ENCODE measurements around the gene OTUD1.
"Not testable (repeated sequence)": the region's sequence is repeated elsewhere in the genome, so short reads cannot be mapped to it uniquely, and the experiment has no call there.

Gene OTUD1

GRCh38 chr10:23438547-23439451 lies at the start of gene OTUD1:
TSS of gene OTUD1 (plus strand) at chr10:23439075. CDS start at chr10:23439458, 383 bp downstream.
- peak within 1 kb of the TSS; percentile 67 for H3K4me3 ChIP-seq (ENCODE audit: low read depth, low read length)
- DNase-seq (ENCODE audit: low read depth), result peak; percentile 76

GRCh38 chr10:23390408-23390807 lies 48.5 kb upstream of the OTUD1 start:
- H3K4me3 ChIP-seq (ENCODE audit: low read depth, low read length), result not testable (repeated sequence)

GRCh38 chr10:23390809-23391208 lies 48.1 kb upstream of the OTUD1 start:
- no peak overlapping the region for H3K4me3 ChIP-seq (ENCODE audit: low read depth, low read length)
- DNase-seq (ENCODE audit: low read depth), result no peak

More at GRCh38 chr10:23390408-23390807, 48.5 kb upstream of the OTUD1 start:
- DNase-seq (ENCODE audit: low read depth), result not testable (repeated sequence)

- DNase-seq (ENCODE audit: low read depth), result no peak
Measured at GRCh38 chr10:23391821-23392220, 47.1 kb upstream of the OTUD1 start.

GRCh38 chr10:23395017-23395416 lies 43.9 kb upstream of the OTUD1 start:
- no peak overlapping the region for H3K4me3 ChIP-seq (ENCODE audit: low read depth, low read length)
- DNase-seq (ENCODE audit: low read depth), result no peak

More at GRCh38 chr10:23391821-23392220, 47.1 kb upstream of the OTUD1 start:
- H3K4me3 ChIP-seq (ENCODE audit: low read depth, low read length), result no peak overlapping the region

GRCh38 chr10:23396695-23397094 lies 42.2 kb upstream of the OTUD1 start:
- no peak for DNase-seq (ENCODE audit: low read depth)
- H3K4me3 ChIP-seq (ENCODE audit: low read depth, low read length), result no peak overlapping the region

- peak; percentile 35 for DNase-seq (ENCODE audit: low read depth)
- H3K4me3 ChIP-seq (ENCODE audit: low read depth, low read length), result no peak overlapping the region
Measured at GRCh38 chr10:23399701-23400144, 39.2 kb upstream of the OTUD1 start.

- no peak overlapping the region for H3K4me3 ChIP-seq (ENCODE audit: low read depth, low read length)
- DNase-seq (ENCODE audit: low read depth), result peak; percentile 11
Measured at GRCh38 chr10:23402856-23403255, 36.0 kb upstream of the OTUD1 start.

- H3K4me3 ChIP-seq (ENCODE audit: low read depth, low read length), result no peak overlapping the region
- DNase-seq (ENCODE audit: low read depth), result no peak
Measured at GRCh38 chr10:23403278-23403677, 35.6 kb upstream of the OTUD1 start.

GRCh38 chr10:23403719-23404118 lies 35.2 kb upstream of the OTUD1 start:
- no peak overlapping the region for H3K4me3 ChIP-seq (ENCODE audit: low read depth, low read length)
- DNase-seq (ENCODE audit: low read depth), result no peak

- no peak for DNase-seq (ENCODE audit: low read depth)
- no peak overlapping the region for H3K4me3 ChIP-seq (ENCODE audit: low read depth, low read length)
Measured at GRCh38 chr10:23404461-23404980, 34.4 kb upstream of the OTUD1 start.

GRCh38 chr10:23405540-23405939 lies 33.3 kb upstream of the OTUD1 start:
- H3K4me3 ChIP-seq (ENCODE audit: low read depth, low read length), result no peak overlapping the region
- no peak for DNase-seq (ENCODE audit: low read depth)

GRCh38 chr10:23406409-23406808 lies 32.5 kb upstream of the OTUD1 start:
- H3K4me3 ChIP-seq (ENCODE audit: low read depth, low read length), result no peak overlapping the region
- DNase-seq (ENCODE audit: low read depth), result no peak

GRCh38 chr10:23408330-23408976 lies 30.4 kb upstream of the OTUD1 start:
- no peak overlapping the region for H3K4me3 ChIP-seq (ENCODE audit: low read depth, low read length)
- DNase-seq (ENCODE audit: low read depth), result peak; percentile 7

- peak; percentile 15 for DNase-seq (ENCODE audit: low read depth)
- H3K4me3 ChIP-seq (ENCODE audit: low read depth, low read length), result no peak overlapping the region
Measured at GRCh38 chr10:23412223-23412622, 26.7 kb upstream of the OTUD1 start.

GRCh38 chr10:23413629-23414089 lies 25.2 kb upstream of the OTUD1 start:
- H3K4me3 ChIP-seq (ENCODE audit: low read depth, low read length), result no peak overlapping the region
- no peak for DNase-seq (ENCODE audit: low read depth)

- DNase-seq (ENCODE audit: low read depth), result no peak
- no peak overlapping the region for H3K4me3 ChIP-seq (ENCODE audit: low read depth, low read length)
Measured at GRCh38 chr10:23414658-23415057, 24.2 kb upstream of the OTUD1 start.

GRCh38 chr10:23417254-23417653 lies 21.6 kb upstream of the OTUD1 start:
- no peak for DNase-seq (ENCODE audit: low read depth)
- H3K4me3 ChIP-seq (ENCODE audit: low read depth, low read length), result no peak overlapping the region

GRCh38 chr10:23418051-23418681 lies 20.7 kb upstream of the OTUD1 start:
- DNase-seq (ENCODE audit: low read depth), result no peak
- no peak overlapping the region for H3K4me3 ChIP-seq (ENCODE audit: low read depth, low read length)

GRCh38 chr10:23419201-23419600 lies 19.7 kb upstream of the OTUD1 start:
- no peak for DNase-seq (ENCODE audit: low read depth)
- no peak overlapping the region for H3K4me3 ChIP-seq (ENCODE audit: low read depth, low read length)

All from skeletal muscle cell (primary cell).